Stomach smooth muscle (tissue), 2 donors: Measurements from ENCODE around the gene ZBTB42.
A peak's percentile ranks its signal among the peaks of the same experiment; 100 is the strongest.

Experiments used
- H3K27ac ChIP-seq: one replicate; pipeline ENCODE4 v1.7.0; 2013; ENCODE audit warnings: mild to moderate bottlenecking, low read length, inconsistent platforms
- H3K27me3 ChIP-seq, 2 donors: one replicate each; pipeline ENCODE4 v1.7.0; 2013; ENCODE audit warnings: low read length in 2 of 2; ENCODE audit not compliant: insufficient read depth in 2 of 2, control insufficient read depth in 1 of 2
- H3K36me3 ChIP-seq, 2 donors: one replicate each; pipeline ENCODE4 v1.7.0; 2013; ENCODE audit warnings: low read length in 2 of 2; ENCODE audit not compliant: control insufficient read depth in 2 of 2, insufficient read depth in 2 of 2
- H3K4me1 ChIP-seq: one replicate; pipeline ENCODE4 v1.7.0; 2013; ENCODE audit warnings: low read length; ENCODE audit not compliant: control insufficient read depth, insufficient read depth
- H3K4me3 ChIP-seq, 2 donors: one replicate each; pipeline ENCODE4 v1.7.0; 2013; ENCODE audit warnings: low read length in 2 of 2
- H3K9ac ChIP-seq, 2 donors: one replicate each; pipeline ENCODE4 v1.7.0; 2013; ENCODE audit warnings: low read length in 2 of 2, mild to moderate bottlenecking in 1 of 2
- H3K9me3 ChIP-seq, 2 donors: one replicate each; pipeline ENCODE4 v1.7.0; 2013; ENCODE audit warnings: low read length in 2 of 2; ENCODE audit not compliant: control insufficient read depth in 2 of 2
- donor health status: healthy.
- donor health status: Pancreatic carcinoma.

Gene ZBTB42

GRCh38 chr14:104800771-104801519 lies at the start of gene ZBTB42:
ZBTB42 (plus strand) TSS chr14:104801101; CDS start chr14:104801198, 97 bp downstream.
- Histone ChIP-seq H3K9me3 (no peaks in the 10 kb centered on the region), H3K4me1 (peaks cover 70% of the 10 kb centered on the region), H3K4me3 (peak within 1 kb of the TSS; percentile 79 to 86), H3K27ac (peak within 1 kb of the TSS; percentile 99), H3K27me3 (no peaks in the 10 kb centered on the region), H3K9ac (peak within 1 kb of the TSS; percentile 96 to 98), H3K36me3 (no peaks in the 10 kb centered on the region)

GRCh38 chr14:104751539-104752422 lies 49.1 kb upstream of the ZBTB42 start:
- Histone ChIP-seq H3K36me3 (peaks cover 15 to 16% of the 10 kb centered on the region in 2 donors), H3K9me3 (no peaks in the 10 kb centered on the region), H3K4me3 (peak overlapping the region; percentile 69 to 94), H3K4me1 (peaks cover 45% of the 10 kb centered on the region), H3K27me3 (no peaks in the 10 kb centered on the region), H3K9ac (peak overlapping the region; percentile 58 to 68), H3K27ac (peak overlapping the region; percentile 66)

- Histone ChIP-seq H3K4me1 (peaks cover 43% of the 10 kb centered on the region), H3K27me3 (no peaks in the 10 kb centered on the region), H3K9ac (peak overlapping the region; percentile 58 to 68), H3K36me3 (peaks cover 20 to 21% of the 10 kb centered on the region in 2 donors), H3K4me3 (peak overlapping the region; percentile 69 to 94), H3K9me3 (no peaks in the 10 kb centered on the region), H3K27ac (peak overlapping the region; percentile 66)
Observed at GRCh38 chr14:104752423-104752734, 48.5 kb upstream of the ZBTB42 start.

GRCh38 chr14:104752735-104753527 lies 48.0 kb upstream of the ZBTB42 start, which contains the start of gene SIVA1:
SIVA1 (plus strand) TSS chr14:104753147; CDS start chr14:104753202, 55 bp downstream.
- Histone ChIP-seq H3K9me3 (no peaks in the 10 kb centered on the region), H3K4me1 (peaks cover 38% of the 10 kb centered on the region), H3K27ac (peak within 1 kb of the TSS; percentile 80), H3K9ac (peak within 1 kb of the TSS; percentile 84 to 92), H3K36me3 (peaks cover 25 to 26% of the 10 kb centered on the region in 2 donors), H3K27me3 (no peaks in the 10 kb centered on the region), H3K4me3 (peak within 1 kb of the TSS; percentile 69 to 94)

- Histone ChIP-seq H3K27ac (peak overlapping the region; percentile 80), H3K36me3 (peaks cover 26 to 28% of the 10 kb centered on the region in 2 donors), H3K4me3 (peak overlapping the region; percentile 55 to 94), H3K27me3 (no peaks in the 10 kb centered on the region), H3K9ac (peak overlapping the region; percentile 84 to 92), H3K9me3 (no peaks in the 10 kb centered on the region), H3K4me1 (peaks cover 38% of the 10 kb centered on the region)
Observed at GRCh38 chr14:104753528-104754212, 47.2 kb upstream of the ZBTB42 start.

GRCh38 chr14:104754213-104754851 lies 46.6 kb upstream of the ZBTB42 start:
- Histone ChIP-seq H3K4me3 (peak overlapping the region; percentile 55 to 94), H3K4me1 (peaks cover 36% of the 10 kb centered on the region), H3K9me3 (no peaks in the 10 kb centered on the region), H3K9ac (peak overlapping the region; percentile 84 to 92), H3K27ac (no peak overlapping the region), H3K27me3 (no peaks in the 10 kb centered on the region), H3K36me3 (peaks cover 29 to 35% of the 10 kb centered on the region in 2 donors)

- Histone ChIP-seq H3K4me1 (peaks cover 27% of the 10 kb centered on the region), H3K27ac (no peak overlapping the region), H3K4me3 (no peak overlapping the region), H3K9ac (no peak overlapping the region), H3K9me3 (no peaks in the 10 kb centered on the region), H3K27me3 (no peaks in the 10 kb centered on the region), H3K36me3 (peaks cover 31 to 42% of the 10 kb centered on the region in 2 donors)
Observed at GRCh38 chr14:104755621-104756020, 45.3 kb upstream of the ZBTB42 start.

GRCh38 chr14:104756477-104757237 lies 44.2 kb upstream of the ZBTB42 start:
- Histone ChIP-seq H3K36me3 (peaks cover 31 to 46% of the 10 kb centered on the region in 2 donors), H3K27me3 (no peaks in the 10 kb centered on the region), H3K4me1 (peaks cover 27% of the 10 kb centered on the region), H3K4me3 (no peak overlapping the region), H3K9ac (no peak overlapping the region), H3K9me3 (no peaks in the 10 kb centered on the region), H3K27ac (no peak overlapping the region)

GRCh38 chr14:104757238-104757585 lies 43.7 kb upstream of the ZBTB42 start:
- no peak overlapping the region for H3K27ac ChIP-seq
- H3K4me3 ChIP-seq = no peak overlapping the region
- peaks cover 22% of the 10 kb centered on the region for H3K4me1 ChIP-seq
- no peak overlapping the region for H3K9ac ChIP-seq
- peaks cover 31 to 46% of the 10 kb centered on the region in 2 donors for H3K36me3 ChIP-seq
- no peaks in the 10 kb centered on the region for H3K27me3 ChIP-seq
- no peaks in the 10 kb centered on the region for H3K9me3 ChIP-seq
